Astrocyte of the hippocampus (primary cell): ENCODE data around the gene TDRD9.

Experiments
- DNase-seq: peaks from one replicate; pipeline ENCODE4 v3.0.0; 2011; ENCODE audit warnings: low read depth, low spot score

The TDRD9 gene

DNA sequence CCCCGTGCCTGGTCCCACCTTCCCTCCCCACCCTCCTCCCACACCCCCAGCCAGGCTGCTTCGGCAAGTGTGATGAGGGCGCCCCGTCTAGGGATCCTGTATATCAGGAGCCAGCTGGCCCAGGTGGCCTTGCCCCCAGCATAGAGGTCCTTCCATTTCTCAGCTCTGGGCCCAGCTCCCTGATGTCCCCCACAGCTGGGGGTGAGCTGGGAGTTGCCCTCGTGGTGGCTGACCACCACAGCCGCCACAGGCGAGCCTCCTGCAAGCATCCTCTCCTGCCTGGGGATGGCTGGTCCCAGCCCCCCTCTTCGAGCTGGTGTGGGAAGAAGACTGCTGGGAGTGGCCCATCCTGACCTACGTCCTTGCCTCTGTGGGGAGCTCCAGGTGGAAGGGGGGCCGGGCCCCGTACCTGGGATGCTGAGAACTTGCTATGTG, 164.7 kb downstream of the TDRD9 start:
- no peak for DNase-seq

DNA sequence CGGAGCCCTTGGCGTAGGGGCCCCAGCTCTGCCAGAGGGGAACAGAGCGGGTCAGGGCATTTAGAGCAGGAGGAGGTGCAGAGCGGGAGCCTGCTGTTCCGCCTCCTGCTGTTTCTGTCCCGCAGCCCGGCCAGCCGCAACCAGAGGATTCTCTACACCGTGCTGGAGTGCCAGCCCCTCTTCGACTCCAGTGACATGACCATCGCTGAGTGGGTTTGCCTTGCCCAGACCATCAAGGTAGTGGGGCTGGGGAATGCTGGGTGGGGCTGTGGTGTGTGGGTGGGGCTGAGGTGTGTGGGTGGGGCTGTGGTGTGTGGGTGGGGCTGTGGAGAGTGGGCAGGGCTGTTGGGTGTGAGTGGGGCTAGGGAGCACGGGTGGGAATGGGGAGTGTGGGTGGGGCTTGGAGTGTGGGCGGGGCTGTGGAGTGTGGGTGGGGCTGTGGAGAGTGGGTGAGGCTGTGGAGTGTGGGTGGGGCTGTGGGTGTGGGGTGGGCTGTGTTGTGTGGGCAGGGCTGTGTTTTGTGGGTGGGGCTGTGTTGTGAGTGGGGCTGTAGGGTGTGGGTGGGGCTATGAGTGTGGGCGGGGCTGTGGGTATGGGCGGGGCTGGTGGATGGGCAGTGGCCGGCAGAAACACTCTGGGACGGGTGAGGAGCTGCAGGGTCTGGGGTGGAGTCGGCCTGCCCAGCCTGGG, 165.3 kb downstream of the TDRD9 start:
- DNase-seq: no peak

DNA sequence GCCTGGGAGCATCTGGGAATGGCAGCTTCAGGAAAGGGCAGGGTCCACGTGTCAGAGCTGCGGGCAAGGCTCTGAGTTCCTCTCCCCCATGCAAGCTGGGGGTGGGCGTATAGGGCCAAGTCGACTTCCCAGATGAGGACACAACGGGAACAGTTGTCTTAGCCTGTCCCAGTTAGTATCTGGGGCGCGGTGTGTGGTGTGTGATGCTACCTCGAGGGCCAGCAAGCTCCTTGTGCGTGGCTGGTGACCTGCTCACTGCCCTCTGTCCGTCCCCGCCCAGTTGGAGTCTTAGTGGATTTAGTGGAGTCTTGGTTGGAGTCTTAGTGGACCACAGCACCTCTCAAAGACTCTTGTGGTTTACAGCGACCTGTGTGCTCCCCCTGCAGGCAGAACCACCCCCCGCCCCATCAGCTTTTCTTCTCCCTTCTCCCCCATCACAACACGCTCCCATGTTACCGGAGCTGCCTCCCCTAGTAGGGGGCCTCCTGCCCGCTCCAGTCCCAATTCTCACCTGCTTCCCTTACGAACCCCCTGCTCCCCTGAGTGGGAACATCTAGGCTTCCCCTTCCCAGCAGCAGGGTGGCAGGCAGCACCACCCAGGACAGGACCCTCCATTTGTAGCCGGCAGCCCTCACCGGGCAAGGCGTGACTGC, 165.9 kb downstream of the TDRD9 start:
- no peak for DNase-seq

DNA sequence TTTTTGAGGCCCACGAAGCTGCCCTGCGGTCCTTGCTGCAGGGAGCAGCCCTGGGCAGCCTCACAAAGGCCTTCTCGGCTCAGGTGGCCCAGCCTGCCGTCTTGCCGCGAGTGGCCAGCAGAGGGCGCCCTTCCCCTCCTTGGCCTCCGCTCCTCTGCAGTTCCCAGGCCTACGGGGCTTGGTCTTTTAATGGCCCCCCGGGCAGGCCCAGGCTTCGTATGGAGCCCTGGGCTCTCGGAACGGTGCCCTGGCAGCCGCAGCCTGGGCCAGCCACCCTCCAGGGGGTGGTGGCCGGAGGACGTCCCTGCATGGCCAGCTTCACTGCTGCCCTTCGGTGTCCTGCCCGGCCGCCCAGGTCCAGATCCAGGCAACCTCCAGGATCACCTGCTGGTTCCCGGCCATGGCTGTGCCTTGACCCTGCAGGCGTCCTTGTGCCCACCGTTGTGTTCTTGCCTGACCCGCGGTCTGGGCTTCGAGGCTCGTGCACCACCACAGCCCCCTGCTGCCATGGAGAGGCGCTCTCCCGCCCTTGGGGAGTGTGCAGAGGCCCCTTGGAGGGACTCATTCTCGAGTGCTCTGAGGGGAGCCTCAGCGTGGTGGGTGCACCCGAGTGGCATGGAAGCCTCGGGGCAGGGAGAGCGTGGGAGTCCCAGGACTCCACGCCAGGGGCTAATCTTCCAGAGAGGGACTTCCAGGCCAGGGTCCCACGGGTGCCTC, 166.6 kb downstream of the TDRD9 start:
- peak; percentile 77 for DNase-seq

DNA sequence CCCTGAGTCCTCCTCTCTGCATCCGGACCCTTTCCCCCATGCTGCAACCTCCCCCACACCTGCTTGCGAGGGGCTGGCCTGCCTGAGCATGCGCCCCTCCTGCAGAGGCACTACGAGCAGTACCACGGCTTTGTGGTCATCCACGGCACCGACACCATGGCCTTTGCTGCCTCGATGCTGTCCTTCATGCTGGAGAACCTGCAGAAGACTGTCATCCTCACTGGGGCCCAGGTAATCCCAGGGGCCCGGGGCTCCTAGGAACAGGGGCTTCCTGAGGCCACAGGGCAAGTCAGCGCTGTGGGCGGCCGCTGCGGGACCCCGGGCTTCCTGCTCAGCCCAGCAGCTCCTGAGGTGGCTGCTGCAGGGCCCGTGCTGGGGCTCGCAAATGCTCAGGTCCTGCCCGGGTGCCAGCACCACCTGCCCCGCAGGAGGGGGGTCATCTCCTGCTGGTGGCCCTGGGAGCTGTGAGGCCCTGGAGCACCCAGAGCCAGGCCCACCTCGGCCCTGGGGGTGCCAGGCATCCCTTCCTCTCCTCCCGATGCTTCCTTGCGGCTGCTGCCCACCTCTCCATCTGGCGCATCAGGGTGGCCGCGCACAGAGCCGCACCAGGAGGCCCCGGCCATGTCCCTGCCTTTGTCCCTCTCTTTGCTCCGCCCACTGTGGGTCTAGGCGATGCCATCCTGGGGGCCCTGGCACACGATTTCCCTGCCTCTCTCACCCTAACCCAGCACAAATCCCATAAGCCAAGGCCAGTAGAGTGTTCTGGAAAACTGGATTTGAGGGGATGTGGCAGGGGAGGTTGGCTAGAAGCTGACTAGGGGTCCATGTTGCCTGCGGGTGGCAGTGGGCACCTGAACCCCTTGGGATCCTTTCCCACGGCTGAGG, 167.4 kb downstream of the TDRD9 start:
- DNase-seq: no peak

DNA sequence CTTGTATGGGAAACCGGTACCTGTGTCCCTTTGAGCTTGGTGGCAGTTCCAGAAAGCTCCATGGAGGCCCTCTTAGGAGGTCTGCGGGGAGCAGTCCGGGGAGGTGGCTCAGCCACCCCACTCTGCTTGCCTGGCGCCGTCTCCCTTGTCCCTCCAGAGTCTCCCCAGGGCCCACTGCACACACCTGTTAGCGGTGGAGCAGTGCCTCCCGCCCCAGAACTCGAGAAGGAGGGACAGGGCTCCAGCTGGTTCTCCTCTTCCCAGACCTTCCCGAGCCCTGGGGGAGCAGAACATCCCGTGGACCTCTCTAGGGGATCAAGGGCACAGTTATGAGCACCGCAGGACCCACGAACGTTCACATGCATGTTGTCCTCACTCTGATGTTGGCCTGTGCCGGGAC, 168.1 kb downstream of the TDRD9 start:
- no peak for DNase-seq

DNA sequence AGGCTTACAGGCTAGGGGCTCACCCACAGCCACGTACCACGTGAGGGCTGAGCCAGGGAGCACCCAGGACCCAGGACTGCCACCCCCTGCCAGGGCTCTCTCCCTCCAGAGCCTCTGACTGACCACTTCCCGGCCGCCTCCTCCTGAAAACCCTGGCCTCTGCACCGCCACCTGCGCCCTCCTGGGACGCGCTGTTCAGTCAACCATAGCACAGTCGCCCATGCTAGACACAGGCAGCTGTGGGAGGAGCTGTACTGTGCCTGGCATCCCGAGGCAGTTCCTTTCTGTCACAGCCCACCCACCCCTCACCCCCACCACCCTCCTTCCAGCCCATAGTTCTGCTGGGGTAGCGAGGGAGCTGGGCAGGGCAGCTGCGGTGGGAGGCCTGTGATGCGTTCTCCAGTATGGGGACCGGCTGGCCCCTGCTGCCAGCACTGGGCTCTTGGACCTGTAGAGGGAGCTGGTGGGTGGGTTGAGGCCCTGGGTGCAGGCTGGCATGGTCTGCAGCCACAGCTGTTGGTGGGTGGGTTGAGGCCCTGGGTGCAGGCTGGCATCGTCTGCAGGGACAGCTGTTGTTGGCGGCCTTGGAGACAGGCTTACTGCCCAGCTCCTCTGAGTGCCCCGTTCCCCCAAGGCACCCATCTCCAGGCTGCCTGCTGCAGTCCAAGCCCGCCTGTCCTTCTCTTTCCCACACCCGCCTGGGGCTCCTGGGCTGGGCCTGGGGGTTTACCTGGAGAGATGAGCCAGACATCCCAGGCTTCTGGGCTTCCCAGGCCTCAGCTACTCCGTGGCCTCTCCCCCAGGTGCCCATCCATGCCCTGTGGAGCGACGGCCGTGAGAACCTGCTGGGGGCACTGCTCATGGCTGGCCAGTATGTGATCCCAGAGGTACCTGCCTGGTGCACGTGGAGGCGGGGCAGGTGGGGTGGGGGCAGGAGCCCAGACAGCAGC, 168.8 kb downstream of the TDRD9 start:
- DNase-seq: no peak

DNA sequence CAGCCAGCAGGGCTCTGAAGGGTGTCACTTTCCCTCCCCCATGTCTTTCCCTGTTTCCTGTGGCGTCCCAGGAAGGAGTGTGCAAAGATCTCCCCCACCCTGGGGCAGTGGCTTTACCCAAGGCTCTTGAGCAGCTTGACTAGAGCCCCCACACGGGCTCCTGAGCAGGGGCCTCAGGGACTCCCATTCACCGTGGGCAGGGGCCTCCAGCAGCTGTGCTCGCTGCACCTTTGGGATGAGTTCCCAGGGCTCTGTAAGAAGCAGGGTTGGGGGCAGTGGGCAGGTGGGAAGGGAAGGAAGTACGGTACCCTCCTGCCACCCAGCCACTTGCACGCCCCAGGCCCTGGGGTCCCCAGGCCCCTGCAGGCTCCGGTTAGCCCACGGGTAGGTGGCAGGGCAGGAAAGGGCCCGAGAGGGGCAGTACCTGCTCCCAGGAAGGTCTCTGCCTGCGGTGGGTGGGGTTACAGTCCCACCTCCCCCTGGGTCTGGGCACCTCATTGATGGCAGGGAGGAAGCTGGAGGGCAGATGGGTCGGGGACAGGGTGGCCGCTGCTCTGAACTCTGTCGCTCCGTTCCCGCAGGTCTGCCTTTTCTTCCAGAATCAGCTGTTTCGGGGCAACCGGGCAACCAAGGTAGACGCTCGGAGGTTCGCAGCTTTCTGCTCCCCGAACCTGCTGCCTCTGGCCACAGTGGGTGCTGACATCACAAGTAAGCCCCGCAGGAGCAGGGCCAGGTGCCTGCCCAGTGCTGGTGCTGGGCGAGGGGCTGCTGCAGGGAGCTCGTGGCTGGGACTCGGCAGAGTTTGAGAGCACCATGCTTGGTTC, 170.2 kb downstream of the TDRD9 start:
- no peak for DNase-seq

DNA sequence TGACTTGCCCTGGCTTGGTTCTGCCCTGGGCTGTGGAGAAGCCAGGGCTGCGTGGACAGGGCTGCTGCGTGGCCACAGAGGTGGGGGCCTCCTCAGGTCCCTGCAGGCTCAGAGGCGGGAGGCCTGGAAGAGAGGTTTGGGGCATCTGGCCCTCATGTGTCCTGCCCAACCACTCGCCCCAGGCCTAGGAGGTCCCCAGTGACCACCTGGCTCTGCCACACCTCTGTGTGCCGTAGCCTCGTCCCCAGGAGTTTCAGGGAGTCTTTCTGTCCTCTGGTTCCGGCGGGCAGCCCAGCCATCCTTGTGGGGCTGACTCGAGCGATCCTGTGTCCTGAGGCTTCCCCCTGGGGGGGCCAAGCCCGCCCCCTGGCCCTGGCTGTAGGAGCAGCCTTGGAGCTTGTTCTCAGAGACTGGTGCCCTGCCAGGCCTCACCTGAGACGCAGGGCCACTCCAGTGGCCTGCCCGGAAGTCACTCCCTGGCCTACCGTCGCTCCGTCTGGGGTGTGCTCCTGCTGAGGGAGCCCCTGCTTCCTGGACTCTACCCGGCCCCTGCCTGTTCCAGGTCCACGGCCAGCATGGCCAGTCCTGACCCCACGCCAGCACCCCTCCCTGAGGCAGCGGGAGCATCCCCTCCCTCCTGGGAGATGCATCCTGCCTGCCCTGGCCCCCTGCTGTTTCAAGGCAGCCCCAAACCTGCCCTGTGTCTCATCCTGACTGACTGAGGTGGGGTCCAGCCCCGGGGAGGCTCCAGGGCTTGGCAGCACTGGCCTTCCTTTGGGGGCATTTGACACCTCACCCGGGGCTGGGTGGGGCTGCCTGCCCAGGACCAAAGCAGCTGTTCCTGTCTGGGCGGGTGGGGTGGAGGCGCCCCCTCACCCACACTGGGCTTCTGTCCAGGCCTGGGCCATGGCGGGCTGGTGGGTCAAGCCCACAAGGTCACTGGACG, 171.1 kb downstream of the TDRD9 start:
- no peak for DNase-seq

DNA sequence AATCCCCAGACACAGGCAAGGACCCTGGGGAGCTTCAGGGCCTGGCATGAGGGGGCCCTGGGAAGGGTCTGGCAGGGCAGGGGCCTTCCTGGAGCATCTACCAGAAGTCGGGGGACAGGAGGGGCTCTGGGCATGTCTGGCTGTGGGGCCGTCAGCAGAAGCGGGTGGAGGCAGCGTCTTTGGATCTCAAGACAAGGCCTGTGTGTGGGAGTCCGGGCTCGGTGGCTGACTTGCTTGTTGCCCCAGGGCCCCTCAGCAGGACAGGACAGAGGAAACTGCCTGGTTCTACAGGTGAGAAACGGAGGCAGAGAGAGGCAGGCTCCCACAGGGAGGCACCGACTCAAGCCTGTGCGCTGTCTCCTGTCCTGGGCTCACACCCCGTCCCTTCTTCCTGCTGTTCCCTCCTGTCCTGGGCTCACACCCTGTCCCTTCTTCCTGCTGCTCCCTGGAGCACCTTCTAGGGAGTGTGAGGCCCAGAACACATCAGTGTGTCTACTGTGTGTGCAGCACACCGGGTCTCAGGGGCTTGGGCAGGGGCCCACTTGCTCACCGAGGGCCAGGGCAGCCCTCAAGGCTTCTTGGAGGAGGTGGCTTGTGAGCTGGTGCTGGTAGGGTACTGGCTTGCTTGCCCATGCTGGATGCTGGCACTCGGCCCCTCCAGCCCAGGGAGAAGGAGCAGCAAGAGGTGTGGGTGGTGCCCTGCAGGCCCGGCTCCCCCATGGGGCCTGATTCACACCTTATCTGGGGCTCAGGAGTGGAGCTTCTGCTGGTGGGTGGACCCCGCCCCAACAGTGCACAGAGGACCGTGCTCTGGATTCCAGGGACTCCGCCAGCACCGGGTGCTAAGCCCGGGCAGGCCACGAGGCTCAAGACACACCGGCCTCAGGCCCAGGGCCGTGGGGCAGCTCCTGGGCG, 172.2 kb downstream of the TDRD9 start:
- DNase-seq: no peak

DNA sequence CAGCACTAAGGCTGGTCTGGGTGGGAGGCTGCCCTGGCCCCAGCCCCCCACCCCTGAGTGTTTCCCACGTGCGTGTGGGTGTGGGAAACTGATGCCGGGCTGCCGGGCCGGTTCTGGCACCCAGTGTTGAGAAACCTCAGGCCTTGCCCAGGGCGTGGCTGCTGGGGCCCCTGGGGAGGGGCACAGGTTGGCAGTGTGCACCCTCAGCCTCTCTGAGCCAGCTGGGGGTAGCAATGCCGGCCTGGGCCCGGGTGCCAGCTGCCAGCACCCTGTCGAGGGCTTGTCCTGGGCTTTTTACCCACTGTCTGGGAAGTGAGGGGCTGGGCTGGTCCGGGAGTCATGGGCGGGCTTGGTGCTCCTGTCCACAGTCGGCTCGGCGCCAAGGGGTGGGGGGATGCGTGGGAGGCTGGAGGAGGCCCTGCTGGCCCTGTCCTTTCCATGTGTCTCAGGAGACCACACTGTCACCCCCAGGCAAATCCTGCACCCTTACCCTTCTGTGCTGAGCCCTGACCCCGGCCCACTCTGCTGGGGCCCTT, 172.9 kb downstream of the TDRD9 start:
- DNase-seq: no peak

DNA sequence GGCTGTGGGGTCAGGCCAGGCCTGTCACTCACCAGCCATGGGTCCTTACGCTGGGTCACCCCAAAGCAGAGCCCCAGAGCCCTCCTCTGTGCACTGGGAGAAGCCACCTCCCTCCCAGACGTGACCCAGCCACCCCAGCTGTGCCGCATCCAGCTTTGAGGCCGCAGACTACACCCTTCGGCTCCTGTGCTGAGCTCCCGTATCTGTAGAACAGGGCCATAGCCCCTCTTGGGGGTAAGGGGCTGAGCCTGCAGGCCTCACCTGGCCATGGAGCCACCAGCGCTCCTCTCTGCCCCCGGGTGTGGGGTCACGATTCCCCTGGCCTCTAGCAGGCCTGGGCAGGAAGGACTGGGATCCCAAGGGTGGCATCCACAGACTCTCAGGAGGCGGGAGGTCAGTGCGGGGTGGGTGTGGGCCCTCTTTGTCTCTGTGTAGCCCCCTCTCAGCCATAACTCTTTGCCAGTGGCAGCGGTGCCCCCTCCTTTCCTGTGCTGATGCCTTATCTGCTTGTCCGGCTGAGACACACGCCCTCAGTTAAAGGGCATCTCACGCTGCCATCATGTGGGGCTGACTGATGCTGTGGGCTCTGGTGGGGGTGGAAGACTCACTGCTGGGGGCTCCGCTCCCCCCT, 173.5 kb downstream of the TDRD9 start:
- DNase-seq: no peak
